HepG2 (cell line): ENCODE results near the gene TRIM9. TPM values are rescaled to one million over a fixed set of nuclear protein-coding genes. Genes with fewer than 3 reads are reported as not detected.

Experiments
- ATAC-seq: fragments of 200-7000 bp; cut with Tn5 transposase; 3 replicates; pipeline ENCODE4 v1.9.1; 2020; ENCODE audit warnings: mild to moderate bottlenecking, moderate library complexity
- BruUV-seq: library from RNA; stranded (reverse); fragments of 400-500 nt; replicated peaks from 2 replicates; lab custom pipeline; 2021; lab: Mats Ljungman, UMichigan
- CTCF ChIA-PET: fragments of 300-600 bp; formaldehyde crosslinking; extraction: SDS; loops from one replicate; lab custom pipeline; 2021; ENCODE audit warnings: low total read pairs, inconsistent platforms, low intra/inter-chr PET ratio; lab: Yijun Ruan, JAX
- POLR2A ChIA-PET: fragments of 350-600 bp; sonication (Branson Sonifier 250); formaldehyde crosslinking; loops from one replicate; lab custom pipeline; 2020; ENCODE audit warnings: antibody characterized with exemption, inconsistent platforms; lab: Yijun Ruan, JAX
- DNase-seq: peaks from one replicate; pipeline ENCODE4 v3.0.0-alpha.2; 2015; ENCODE audit warnings: low spot score
- FAIRE-seq: peaks from 3 replicates; lab custom pipeline; 2011; peaks lifted over from hg19 to GRCh38; lab: Jason Lieb, UNC
- H2AFZ ChIP-seq: one replicate; pipeline ENCODE4 v1.6.1; 2011; ENCODE audit warnings: low read length, inconsistent platforms
- H3K27ac ChIP-seq: fragments of 300-600 bp; 3 replicates; pipeline ENCODE4 v1.8.0; 2011; ENCODE audit warnings: mixed run types, mild to moderate bottlenecking, mixed read lengths, low read length, inconsistent platforms; ENCODE audit not compliant: insufficient read depth; ENCODE audit errors: extremely low read length
- H3K27me3 ChIP-seq, 2 experiments: fragments of 200-600 bp in 1 of 2; 2 replicates in 1 of 2; 3 replicates in 1 of 2; pipeline versions ENCODE4 v1.6.0 to v1.8.0; 2011; ENCODE audit warnings: low read length in 2 of 2, mild to moderate bottlenecking in 2 of 2, moderate library complexity in 2 of 2, inconsistent platforms in 1 of 2; ENCODE audit not compliant: insufficient read depth in 2 of 2, control insufficient read depth in 1 of 2
- H3K36me3 ChIP-seq, 2 experiments: fragments of 200-600 bp in 1 of 2; replicated peaks in 1 of 2; 2 replicates in 1 of 2; 3 replicates in 1 of 2; pipeline versions ENCODE4 v1.5.1 to v1.8.0; 2011; ENCODE audit warnings: low read length in 2 of 2, inconsistent platforms in 1 of 2; ENCODE audit not compliant: insufficient read depth in 2 of 2, control insufficient read depth in 1 of 2
- H3K4me1 ChIP-seq: 2 replicates; pipeline ENCODE4 v1.5.1; 2012; ENCODE audit warnings: low read length, inconsistent platforms; ENCODE audit not compliant: insufficient read depth
- H3K4me2 ChIP-seq: 2 replicates; pipeline ENCODE4 v1.6.0; 2011; ENCODE audit warnings: low read depth, low read length, inconsistent platforms
- H3K4me3 ChIP-seq, 3 experiments: fragments of 200-600 bp in 1 of 3; sonication (generic), shearing (Covaris generic) in 1 of 3; replicated peaks in 1 of 3; 2 replicates each; pipeline ENCODE4 v1.5.1; 2011 to 2016; ENCODE audit warnings: low read length in 3 of 3, inconsistent platforms in 2 of 3, low read depth in 2 of 3, mild to moderate bottlenecking in 2 of 3, control low read depth in 1 of 3, mixed read lengths in 1 of 3; ENCODE audit not compliant: insufficient read depth in 1 of 3
- H3K79me2 ChIP-seq: one replicate; pipeline ENCODE4 v1.6.1; 2011; ENCODE audit warnings: low read length, inconsistent platforms; ENCODE audit not compliant: insufficient read depth
- H3K9ac ChIP-seq: 2 replicates; pipeline ENCODE4 v1.6.0; 2011; ENCODE audit warnings: mild to moderate bottlenecking, low read depth, low read length, inconsistent platforms; ENCODE audit not compliant: insufficient read depth
- H3K9me3 ChIP-seq: 2 replicates; pipeline ENCODE4 v1.5.1; 2012; ENCODE audit warnings: mild to moderate bottlenecking, low read length
- H4K20me1 ChIP-seq: 2 replicates; pipeline ENCODE4 v1.6.0; 2011; ENCODE audit warnings: inconsistent platforms, mild to moderate bottlenecking, low read length, moderate library complexity; ENCODE audit not compliant: insufficient read depth
- EP300 ChIP-seq, 3 experiments: sonication (generic) in 1 of 3; formaldehyde crosslinking in 1 of 3; IDR thresholded peaks; 2 replicates each; pipeline versions ENCODE4 v1.5.1 to v1.6.1; 2011 to 2020; ENCODE audit warnings: low read depth in 2 of 3, low read length in 2 of 3, borderline replicate concordance in 1 of 3, improper control_type of control experiment in 1 of 3, mild to moderate bottlenecking in 1 of 3, missing genetic modification reagents in 1 of 3, moderate library complexity in 1 of 3
- MAFF ChIP-seq: IDR thresholded peaks from 2 replicates; pipeline ENCODE4 v1.6.1; 2011; ENCODE audit warnings: low read depth, low read length, improper control_type of control experiment
- MAFK ChIP-seq, 2 experiments: IDR thresholded peaks in 1 of 2; conservative IDR thresholded peaks in 1 of 2; 2 replicates each; pipeline ENCODE4 v1.6.1; 2011; ENCODE audit warnings: improper control_type of control experiment in 2 of 2, low read length in 2 of 2
- WIZ ChIP-seq: sonication (generic); formaldehyde crosslinking; IDR thresholded peaks from 2 replicates; pipeline ENCODE4 v1.5.1; 2020; ENCODE audit warnings: mild to moderate bottlenecking, missing genetic modification reagents
- ZBTB1 ChIP-seq: sonication (generic); formaldehyde crosslinking; IDR thresholded peaks from 2 replicates; pipeline ENCODE4 v1.4.0; 2020; ENCODE audit warnings: missing genetic modification reagents, borderline replicate concordance
- ZNF230 ChIP-seq: sonication (generic); formaldehyde crosslinking; IDR thresholded peaks from 2 replicates; pipeline ENCODE4 v1.4.0; 2020; ENCODE audit warnings: mild to moderate bottlenecking, missing genetic modification reagents
- ZNF3 ChIP-seq: IDR thresholded peaks from 2 replicates; pipeline ENCODE4 v1.7.0; 2017; ENCODE audit warnings: inconsistent platforms
- ZNF557 ChIP-seq: sonication (generic); formaldehyde crosslinking; IDR thresholded peaks from 2 replicates; pipeline ENCODE4 v1.4.0; 2020; ENCODE audit warnings: missing genetic modification reagents
- ZNF737 ChIP-seq: sonication (generic); formaldehyde crosslinking; IDR thresholded peaks from 2 replicates; pipeline ENCODE4 v1.5.0; 2020; ENCODE audit warnings: missing genetic modification reagents, mild to moderate bottlenecking, borderline replicate concordance
- ZNF878 ChIP-seq: sonication (generic); formaldehyde crosslinking; IDR thresholded peaks from 2 replicates; pipeline ENCODE4 v1.8.1; 2023; ENCODE audit warnings: mild to moderate bottlenecking, missing genetic modification reagents, moderate library complexity
- WGBS: methylation state at CpG from one replicate; pipeline ENCODE4 v1.1.6; 2017; ENCODE audit warnings: low lambda C conversion rate; 5-methylcytosine and 5-hydroxymethylcytosine counted together
- in situ Hi-C: cut with HindIII; loops from 2 replicates; pipeline ENCODE4 v1.10.0; 2017; ENCODE audit warnings: low pct_unique_long_range_greater_than_20kb; ENCODE audit not compliant: extremely low pct_ligation_motif_present
- intact Hi-C: fragments of 100-400 bp; cut with micrococcal nuclease; formaldehyde crosslinking; loops from one replicate; pipeline ENCODE4 v1.10.0; 2022; ENCODE audit not compliant: unreplicated experiment
- polyA plus RNA-seq, 8 experiments: library from polyadenylated mRNA; depleted of rRNA in 3 of 8; stranded (reverse) in 7 of 8; unstranded in 1 of 8; fragments of >200 nt; fragmentation: Illumina TruSeq in 4 of 8; extraction: Trizol in 4 of 8; gene quantifications; 2 replicates each; pipeline versions ENCODE4 v1.2.1 to v1.2.3, GENCODE V29; 2011 to 2016; ENCODE audit warnings: low read depth in 4 of 8, missing spikeins in 1 of 8, mixed read lengths in 1 of 8; ENCODE audit not compliant: insufficient read depth in 1 of 8
- total RNA-seq, 5 experiments: library from RNA; depleted of rRNA; stranded (reverse); fragments of >200 nt; fragmentation: Illumina TruSeq; extraction: Trizol; gene quantifications; 2 replicates each; pipeline ENCODE4 v1.2.3, GENCODE V29; 2016; ENCODE audit warnings: low read depth in 1 of 5
- TF ChIP-seq, protein P1 (sequence below): sonication (generic); formaldehyde crosslinking; IDR thresholded peaks from 2 replicates; pipeline ENCODE4 v1.8.1; 2022; ENCODE audit warnings: low read depth, mild to moderate bottlenecking, missing genetic modification reagents
- TF ChIP-seq, protein P2 (sequence below): sonication (generic); formaldehyde crosslinking; IDR thresholded peaks from 2 replicates; pipeline ENCODE4 v1.4.0; 2020; ENCODE audit warnings: mild to moderate bottlenecking, missing genetic modification reagents
- TF ChIP-seq, protein P3 (sequence below): fragments of 450-650 bp; IDR thresholded peaks from 2 replicates; pipeline ENCODE4 v1.6.1; 2016

Gene TRIM9
- total and polyA plus RNA-seq, 2 of the 13 experiments (the other 11 are each of a cell fraction or from before 2014, with no cell fraction given) = 0.04 to 0.07 TPM

DNA sequence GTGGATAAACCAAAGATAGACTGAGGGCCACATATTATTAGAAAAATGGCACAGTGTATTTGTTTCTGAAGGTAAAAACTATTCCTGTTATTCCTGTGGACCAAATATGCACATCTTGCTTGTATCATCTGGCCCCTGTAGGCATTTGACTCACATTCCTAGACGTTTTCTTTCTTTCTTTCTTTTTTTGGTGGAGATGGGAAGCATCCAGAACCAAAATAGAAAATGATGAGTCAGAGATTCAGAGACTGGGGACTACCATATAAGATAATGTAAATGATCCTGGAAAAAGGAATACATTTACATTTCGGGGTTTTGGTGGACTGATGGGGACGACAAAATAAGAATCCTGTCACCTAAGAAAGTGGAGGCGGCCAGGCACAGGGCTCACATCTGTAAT is 24.2 kb downstream of the TRIM9 start:
- ChIA-PET POLR2A (no interaction called here), CTCF (no interaction called here)
- no peak overlapping the region for H3K4me3 ChIP-seq
- no TSS peak for BruUV-seq
- no peak overlapping the region for H2AFZ ChIP-seq
- intact Hi-C loops = no loop called here
- H3K9ac ChIP-seq = no peak overlapping the region
- no peak overlapping the region for H3K27ac ChIP-seq
- DNase-seq (no peak), ATAC-seq (no peak), FAIRE-seq (no peak)
- peak; percentile 32; the same call in 1 of the 2 replicates for TF ChIP-seq MAFF
- TF ChIP-seq EP300 (IDR thresholded peaks at IDR 0.05; ENCODE audit: low read depth in 2 of 2, low read length in 2 of 2) = no peak
- no peak for TF ChIP-seq EP300 (CRISPR knock-in tag; IDR thresholded peaks at IDR 0.05; ENCODE audit: borderline replicate concordance)
- no peak for TF ChIP-seq ZBTB1 (CRISPR knock-in tag)
- TF ChIP-seq MAFK (conservative IDR thresholded peaks at IDR 0.05 in 1 of 2, IDR thresholded peaks at IDR 0.05 in 1 of 2; ENCODE audit: low read length in 2 of 2) = peak; percentile 24 to 67; a peak in 2 of 4 replicates
- H3K27me3 ChIP-seq = no peaks in the 10 kb centered on the region; a peak in 1 of 5 replicates
- WGBS = 20% methylated on average over 4 of the region's 4 CpGs
- H3K4me1 ChIP-seq = no peaks in the 10 kb centered on the region
- H3K4me2 ChIP-seq = no peak overlapping the region
- no peaks in the 10 kb centered on the region for H3K9me3 ChIP-seq
- H3K79me2 ChIP-seq = no peaks in the 10 kb centered on the region
- no peaks in the 10 kb centered on the region for H4K20me1 ChIP-seq
- H3K36me3 ChIP-seq = no peaks in the 10 kb centered on the region
- in situ Hi-C loops = no loop called here

DNA sequence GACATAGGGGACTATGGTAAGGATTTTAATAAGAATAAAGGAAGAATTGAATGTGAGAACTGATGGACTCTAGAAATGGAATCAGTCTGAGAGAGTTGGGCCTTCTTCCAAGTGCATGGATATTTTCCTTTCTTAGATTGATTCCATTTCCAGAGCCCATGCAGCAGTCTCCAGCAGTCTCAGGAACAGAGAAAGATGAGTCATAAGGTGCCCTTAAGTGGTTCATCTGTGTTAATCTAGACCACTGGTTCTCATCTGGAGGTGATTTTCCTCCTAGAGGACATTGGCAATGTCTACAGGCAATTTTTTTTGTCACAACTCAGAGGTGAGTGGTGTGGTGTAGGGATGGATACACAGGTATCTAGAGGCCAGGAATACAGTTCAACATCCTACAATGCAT is 25.9 kb downstream of the TRIM9 start:
- DNase-seq (no peak), FAIRE-seq (no peak), ATAC-seq (no peak)
- no peaks in the 10 kb centered on the region for H4K20me1 ChIP-seq
- no peak overlapping the region for H3K9ac ChIP-seq
- ChIA-PET CTCF (no interaction called here), POLR2A (no interaction called here)
- no peak overlapping the region for H2AFZ ChIP-seq
- no peaks in the 10 kb centered on the region for H3K9me3 ChIP-seq
- in situ Hi-C loops (no loop called here), intact Hi-C loops (no loop called here)
- no peaks in the 10 kb centered on the region for H3K79me2 ChIP-seq
- no peaks in the 10 kb centered on the region; a peak in 1 of 5 replicates for H3K27me3 ChIP-seq
- no peaks in the 10 kb centered on the region for H3K4me1 ChIP-seq
- H3K4me3 ChIP-seq = no peak overlapping the region
- H3K36me3 ChIP-seq = no peaks in the 10 kb centered on the region
- no peak overlapping the region for H3K4me2 ChIP-seq
- no peak overlapping the region for H3K27ac ChIP-seq
- BruUV-seq = no TSS peak
- TF ChIP-seq, protein P1, sequence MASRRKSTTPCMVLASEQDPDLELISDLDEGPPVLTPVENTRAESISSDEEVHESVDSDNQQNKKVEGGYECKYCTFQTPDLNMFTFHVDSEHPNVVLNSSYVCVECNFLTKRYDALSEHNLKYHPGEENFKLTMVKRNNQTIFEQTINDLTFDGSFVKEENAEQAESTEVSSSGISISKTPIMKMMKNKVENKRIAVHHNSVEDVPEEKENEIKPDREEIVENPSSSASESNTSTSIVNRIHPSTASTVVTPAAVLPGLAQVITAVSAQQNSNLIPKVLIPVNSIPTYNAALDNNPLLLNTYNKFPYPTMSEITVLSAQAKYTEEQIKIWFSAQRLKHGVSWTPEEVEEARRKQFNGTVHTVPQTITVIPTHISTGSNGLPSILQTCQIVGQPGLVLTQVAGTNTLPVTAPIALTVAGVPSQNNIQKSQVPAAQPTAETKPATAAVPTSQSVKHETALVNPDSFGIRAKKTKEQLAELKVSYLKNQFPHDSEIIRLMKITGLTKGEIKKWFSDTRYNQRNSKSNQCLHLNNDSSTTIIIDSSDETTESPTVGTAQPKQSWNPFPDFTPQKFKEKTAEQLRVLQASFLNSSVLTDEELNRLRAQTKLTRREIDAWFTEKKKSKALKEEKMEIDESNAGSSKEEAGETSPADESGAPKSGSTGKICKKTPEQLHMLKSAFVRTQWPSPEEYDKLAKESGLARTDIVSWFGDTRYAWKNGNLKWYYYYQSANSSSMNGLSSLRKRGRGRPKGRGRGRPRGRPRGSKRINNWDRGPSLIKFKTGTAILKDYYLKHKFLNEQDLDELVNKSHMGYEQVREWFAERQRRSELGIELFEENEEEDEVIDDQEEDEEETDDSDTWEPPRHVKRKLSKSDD (CRISPR knock-in tag) = no peak
- TF ChIP-seq WIZ (CRISPR knock-in tag) (no peak), ZNF737 (CRISPR knock-in tag) (no peak), ZNF3 (no peak), ZNF557 (CRISPR knock-in tag) (no peak), ZNF878 (no peak), ZNF230 (CRISPR knock-in tag) (no peak)
- TF ChIP-seq, protein P2, sequence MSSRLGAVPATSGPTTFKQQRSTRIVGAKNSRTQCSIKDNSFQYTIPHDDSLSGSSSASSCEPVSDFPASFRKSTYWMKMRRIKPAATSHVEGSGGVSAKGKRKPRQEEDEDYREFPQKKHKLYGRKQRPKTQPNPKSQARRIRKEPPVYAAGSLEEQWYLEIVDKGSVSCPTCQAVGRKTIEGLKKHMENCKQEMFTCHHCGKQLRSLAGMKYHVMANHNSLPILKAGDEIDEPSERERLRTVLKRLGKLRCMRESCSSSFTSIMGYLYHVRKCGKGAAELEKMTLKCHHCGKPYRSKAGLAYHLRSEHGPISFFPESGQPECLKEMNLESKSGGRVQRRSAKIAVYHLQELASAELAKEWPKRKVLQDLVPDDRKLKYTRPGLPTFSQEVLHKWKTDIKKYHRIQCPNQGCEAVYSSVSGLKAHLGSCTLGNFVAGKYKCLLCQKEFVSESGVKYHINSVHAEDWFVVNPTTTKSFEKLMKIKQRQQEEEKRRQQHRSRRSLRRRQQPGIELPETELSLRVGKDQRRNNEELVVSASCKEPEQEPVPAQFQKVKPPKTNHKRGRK (CRISPR knock-in tag) = no peak
- TF ChIP-seq, protein P3, sequence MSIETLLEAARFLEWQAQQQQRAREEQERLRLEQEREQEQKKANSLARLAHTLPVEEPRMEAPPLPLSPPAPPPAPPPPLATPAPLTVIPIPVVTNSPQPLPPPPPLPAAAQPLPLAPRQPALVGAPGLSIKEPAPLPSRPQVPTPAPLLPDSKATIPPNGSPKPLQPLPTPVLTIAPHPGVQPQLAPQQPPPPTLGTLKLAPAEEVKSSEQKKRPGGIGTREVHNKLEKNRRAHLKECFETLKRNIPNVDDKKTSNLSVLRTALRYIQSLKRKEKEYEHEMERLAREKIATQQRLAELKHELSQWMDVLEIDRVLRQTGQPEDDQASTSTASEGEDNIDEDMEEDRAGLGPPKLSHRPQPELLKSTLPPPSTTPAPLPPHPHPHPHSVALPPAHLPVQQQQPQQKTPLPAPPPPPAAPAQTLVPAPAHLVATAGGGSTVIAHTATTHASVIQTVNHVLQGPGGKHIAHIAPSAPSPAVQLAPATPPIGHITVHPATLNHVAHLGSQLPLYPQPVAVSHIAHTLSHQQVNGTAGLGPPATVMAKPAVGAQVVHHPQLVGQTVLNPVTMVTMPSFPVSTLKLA = no peak
